Gastrocnemius medialis (tissue), 4 donors: Measurements from ENCODE around the gene RBMS3. TPM values are rescaled to one million over a fixed set of nuclear protein-coding genes. Genes with fewer than 3 reads are reported as not detected.

Source experiments
- ATAC-seq, 2 donors: fragments of 150-250 bp; one replicate each; pipeline ENCODE4 v1.9.1; 2016
- DNase-seq, 2 donors: peaks; one replicate each; pipeline ENCODE4 v3.0.0-alpha.2; 2019
- H3K27ac ChIP-seq, 4 donors: fragments of 200-600 bp; sonication (generic); 1 replicate in 1 of 4; 2 replicates in 3 of 4; pipeline ENCODE4 v1.5.1; 2016 to 2018; ENCODE audit warnings: mild to moderate bottlenecking in 2 of 4, moderate library complexity in 1 of 4
- H3K27me3 ChIP-seq, 3 donors: fragments of 200-600 bp; sonication (generic) in 2 of 3; 1 replicate in 1 of 3; 2 replicates in 2 of 3; pipeline versions ENCODE4 v1.5.1 to v1.6.0; 2016 to 2019; ENCODE audit warnings: mild to moderate bottlenecking in 1 of 3, moderate library complexity in 1 of 3
- H3K36me3 ChIP-seq, 2 donors: fragments of 200-600 bp; sonication (generic) in 1 of 2; one replicate each; pipeline ENCODE4 v1.5.1; 2017 to 2018
- H3K4me1 ChIP-seq, 2 donors: fragments of 200-600 bp; sonication (generic) in 1 of 2; one replicate each; pipeline ENCODE4 v1.5.1; 2016 to 2017; ENCODE audit warnings: mild to moderate bottlenecking in 2 of 2
- H3K4me3 ChIP-seq, 4 donors: fragments of 200-600 bp; sonication (generic) in 3 of 4; 1 replicate in 1 of 4; 2 replicates in 3 of 4; pipeline ENCODE4 v1.5.1; 2016 to 2019; ENCODE audit warnings: mild to moderate bottlenecking in 2 of 4
- H3K9me3 ChIP-seq, 3 donors: fragments of 200-600 bp; sonication (generic) in 2 of 3; 1 replicate in 1 of 3; 2 replicates in 2 of 3; pipeline ENCODE4 v1.5.1; 2016 to 2019
- POLR2A ChIP-seq, 2 donors: fragments of 450-650 bp; IDR thresholded peaks; one replicate each; pipeline ENCODE4 v1.6.1; 2017; ENCODE audit warnings: antibody characterized with exemption in 2 of 2, mild to moderate bottlenecking in 2 of 2, moderate library complexity in 2 of 2
- in situ Hi-C, 4 donors: fragments of 200-750 bp; cut with MboI; loops; one replicate each; pipeline versions ENCODE4 v1.15.0 to v1.8.0; 2017; ENCODE audit warnings: low sequenced_read_pairs in 4 of 4
- intact Hi-C: fragments of 100-400 bp; cut with DNase I; formaldehyde crosslinking; loops from one replicate; pipeline ENCODE4 v1.15.1; 2023; ENCODE audit warnings: low total_unique reads
- total RNA-seq, 4 donors: library from RNA; depleted of rRNA; stranded (reverse); fragments of >200 nt; gene quantifications; one replicate each; pipeline versions ENCODE4 v1.1.0 to v1.2.3, GENCODE V29; 2016
- TF ChIP-seq, protein P1 (sequence below), 5 experiments: fragments of 450-650 bp in 3 of 5; fragments of 200-600 bp in 2 of 5; sonication (generic) in 2 of 5; IDR thresholded peaks in 4 of 5; conservative IDR thresholded peaks in 1 of 5; 1 replicate in 4 of 5; 2 replicates in 1 of 5; pipeline ENCODE4 v1.5.1; 2016 to 2019; ENCODE audit warnings: antibody characterized with exemption in 5 of 5, mild to moderate bottlenecking in 3 of 5, moderate library complexity in 3 of 5

The RBMS3 gene
- total RNA-seq, 4 donors from 2014 or later = 16.1 to 38.8 (median 22.7) TPM

DNA sequence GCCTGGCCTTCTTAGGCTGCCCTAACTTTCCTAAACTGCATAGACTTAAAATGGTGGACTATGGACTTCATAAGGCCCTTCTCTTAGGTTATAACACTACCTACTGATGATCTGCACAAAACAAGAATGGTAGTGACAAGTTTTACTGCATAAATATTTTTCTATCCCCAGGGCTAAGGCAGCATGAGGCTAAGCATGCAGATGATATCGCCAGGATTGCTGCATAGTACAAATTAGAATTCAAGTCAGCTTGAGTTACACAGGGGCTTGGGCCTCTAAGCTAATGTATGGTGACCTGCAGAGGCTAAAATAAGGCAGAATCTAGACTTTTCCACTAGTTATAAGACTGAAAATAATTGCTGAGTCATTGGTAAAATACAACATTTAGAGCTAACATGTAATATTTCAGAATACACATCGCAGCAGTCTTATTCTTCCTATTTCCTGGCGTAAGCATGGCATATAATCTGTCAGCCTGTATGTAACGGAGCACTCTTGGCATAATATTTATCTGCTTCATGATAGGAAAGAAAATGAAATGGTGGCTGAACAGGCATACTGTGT, 15.3 kb upstream of the RBMS3 start:
- Histone ChIP-seq H3K9me3 (no peaks in the 10 kb centered on the region), H3K36me3 (no peaks in the 10 kb centered on the region), H3K4me1 (peaks cover 0 to 4% of the 10 kb centered on the region in 2 donors), H3K4me3 (no peak overlapping the region), H3K27me3 (no peaks in the 10 kb centered on the region), H3K27ac (no peak overlapping the region)
- no peak for ATAC-seq
- intact Hi-C loops (no loop called here), in situ Hi-C loops (no loop called here)
- TF ChIP-seq POLR2A (IDR thresholded peaks at IDR 0.05) = no peak
- TF ChIP-seq, protein P1, sequence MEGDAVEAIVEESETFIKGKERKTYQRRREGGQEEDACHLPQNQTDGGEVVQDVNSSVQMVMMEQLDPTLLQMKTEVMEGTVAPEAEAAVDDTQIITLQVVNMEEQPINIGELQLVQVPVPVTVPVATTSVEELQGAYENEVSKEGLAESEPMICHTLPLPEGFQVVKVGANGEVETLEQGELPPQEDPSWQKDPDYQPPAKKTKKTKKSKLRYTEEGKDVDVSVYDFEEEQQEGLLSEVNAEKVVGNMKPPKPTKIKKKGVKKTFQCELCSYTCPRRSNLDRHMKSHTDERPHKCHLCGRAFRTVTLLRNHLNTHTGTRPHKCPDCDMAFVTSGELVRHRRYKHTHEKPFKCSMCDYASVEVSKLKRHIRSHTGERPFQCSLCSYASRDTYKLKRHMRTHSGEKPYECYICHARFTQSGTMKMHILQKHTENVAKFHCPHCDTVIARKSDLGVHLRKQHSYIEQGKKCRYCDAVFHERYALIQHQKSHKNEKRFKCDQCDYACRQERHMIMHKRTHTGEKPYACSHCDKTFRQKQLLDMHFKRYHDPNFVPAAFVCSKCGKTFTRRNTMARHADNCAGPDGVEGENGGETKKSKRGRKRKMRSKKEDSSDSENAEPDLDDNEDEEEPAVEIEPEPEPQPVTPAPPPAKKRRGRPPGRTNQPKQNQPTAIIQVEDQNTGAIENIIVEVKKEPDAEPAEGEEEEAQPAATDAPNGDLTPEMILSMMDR (IDR thresholded peaks at IDR 0.05 in 4 of 5, conservative IDR thresholded peaks at IDR 0.05 in 1 of 5) = no peak
- DNase-seq = no peak

DNA sequence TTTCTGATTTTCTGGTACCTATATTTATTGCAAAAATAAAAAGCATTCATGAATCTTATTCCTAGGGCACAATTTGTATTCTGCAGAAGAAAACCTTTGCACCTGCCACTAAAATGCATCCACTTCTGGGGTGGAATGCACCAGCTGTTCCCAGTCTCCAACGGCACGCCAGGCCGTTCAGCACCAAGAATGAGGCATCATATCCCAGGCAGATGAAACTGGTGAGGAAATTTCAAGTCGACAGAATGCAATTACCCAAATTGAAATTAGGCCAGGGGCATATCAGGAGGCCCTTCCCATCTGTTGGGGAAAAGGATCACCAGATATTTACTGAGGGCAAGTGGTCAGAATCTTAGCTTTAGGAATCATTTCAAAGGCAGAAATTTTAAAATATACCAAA, 13.6 kb upstream of the RBMS3 start:
- TF ChIP-seq, protein P1 (IDR thresholded peaks at IDR 0.05 in 4 of 5, conservative IDR thresholded peaks at IDR 0.05 in 1 of 5) = no peak
- no peak for TF ChIP-seq POLR2A (IDR thresholded peaks at IDR 0.05)
- ATAC-seq (no peak), DNase-seq (no peak)
- Histone ChIP-seq H3K4me3 (no peak overlapping the region), H3K4me1 (peaks cover 0 to 4% of the 10 kb centered on the region in 2 donors), H3K36me3 (no peaks in the 10 kb centered on the region), H3K27ac (no peak overlapping the region), H3K27me3 (no peaks in the 10 kb centered on the region), H3K9me3 (no peaks in the 10 kb centered on the region)
- in situ Hi-C loops (no loop called here), intact Hi-C loops (no loop called here)

DNA sequence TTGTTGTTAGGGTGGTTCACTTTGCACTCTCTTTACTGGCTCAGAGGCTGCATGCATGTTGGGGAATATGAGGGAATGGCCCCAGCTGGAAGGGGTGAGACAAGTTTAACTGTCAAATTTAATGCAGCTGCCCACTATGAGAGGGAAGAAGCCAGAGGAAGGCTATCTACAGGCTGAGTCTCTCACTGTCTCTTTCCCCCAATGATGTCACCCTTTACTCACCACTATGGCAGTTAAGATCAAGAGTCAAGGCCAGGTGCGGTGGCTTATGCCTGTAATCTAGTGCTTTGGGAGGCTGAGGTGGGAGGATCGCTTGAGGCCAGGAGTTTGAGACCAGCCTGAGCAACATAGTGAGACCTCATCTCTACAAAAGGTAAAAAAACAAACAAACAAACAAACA, 12.2 kb upstream of the RBMS3 start:
- H3K4me3 ChIP-seq = no peak overlapping the region
- no peaks in the 10 kb centered on the region for H3K27me3 ChIP-seq
- H3K27ac ChIP-seq = no peak overlapping the region
- peaks cover 0 to 4% of the 10 kb centered on the region in 2 donors for H3K4me1 ChIP-seq
- DNase-seq (no peak), ATAC-seq (no peak)
- TF ChIP-seq, protein P1 (IDR thresholded peaks at IDR 0.05 in 4 of 5, conservative IDR thresholded peaks at IDR 0.05 in 1 of 5) = no peak
- TF ChIP-seq POLR2A (IDR thresholded peaks at IDR 0.05) = no peak
- in situ Hi-C loops (no loop called here), intact Hi-C loops (no loop called here)
- H3K9me3 ChIP-seq = no peaks in the 10 kb centered on the region
- H3K36me3 ChIP-seq = no peaks in the 10 kb centered on the region

DNA sequence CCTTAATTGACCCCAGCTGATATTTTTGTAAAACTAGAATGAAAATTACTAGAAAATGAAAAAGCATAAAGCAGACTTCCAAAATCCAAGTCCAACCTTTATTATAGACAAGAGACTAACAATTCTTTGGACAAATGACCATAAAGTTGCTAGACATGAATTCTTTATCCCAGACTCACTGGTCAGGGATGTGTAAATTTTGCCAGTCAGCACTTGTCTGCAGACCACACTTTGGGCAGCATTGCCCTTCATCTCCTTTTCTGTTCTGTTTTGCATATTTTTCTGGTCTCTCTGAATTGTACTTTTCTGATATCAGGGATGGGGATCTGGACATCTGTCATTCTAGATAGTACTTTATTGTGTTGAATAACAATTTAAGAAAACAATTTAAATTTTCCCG, 10.1 kb upstream of the RBMS3 start:
- DNase-seq = no peak
- Histone ChIP-seq H3K4me1 (peaks cover 7 to 9% of the 10 kb centered on the region in 2 donors), H3K4me3 (no peak overlapping the region), H3K36me3 (no peaks in the 10 kb centered on the region), H3K27me3 (no peaks in the 10 kb centered on the region), H3K9me3 (no peaks in the 10 kb centered on the region), H3K27ac (no peak overlapping the region)
- intact Hi-C loops (no loop called here), in situ Hi-C loops (no loop called here)
- ATAC-seq = no peak
- TF ChIP-seq POLR2A (IDR thresholded peaks at IDR 0.05) = no peak
- TF ChIP-seq, protein P1 (IDR thresholded peaks at IDR 0.05 in 4 of 5, conservative IDR thresholded peaks at IDR 0.05 in 1 of 5) = no peak

DNA sequence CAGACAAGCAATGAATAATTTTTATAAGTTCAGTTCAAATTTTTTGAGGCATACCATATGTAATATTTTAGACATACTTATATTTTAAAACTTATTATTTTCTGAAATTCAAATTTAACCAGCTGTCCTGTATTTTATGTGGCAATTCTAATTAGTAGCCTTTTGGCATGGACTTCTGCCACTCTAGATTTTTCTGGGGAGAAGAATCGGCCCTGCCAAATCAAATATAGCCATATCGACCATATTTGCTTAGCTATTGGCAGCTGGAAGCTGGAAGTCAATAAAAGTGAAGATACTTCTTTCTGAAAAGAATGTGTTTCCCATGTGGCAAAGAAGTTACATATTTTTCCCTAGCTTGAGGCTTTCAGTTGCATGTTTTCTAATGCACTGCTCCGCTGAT, 9.4 kb upstream of the RBMS3 start:
- Histone ChIP-seq H3K4me1 (peaks cover 7 to 9% of the 10 kb centered on the region in 2 donors), H3K4me3 (no peak overlapping the region), H3K9me3 (no peaks in the 10 kb centered on the region), H3K27ac (no peak overlapping the region), H3K36me3 (no peaks in the 10 kb centered on the region), H3K27me3 (no peaks in the 10 kb centered on the region)
- DNase-seq (no peak), ATAC-seq (no peak)
- intact Hi-C loops (no loop called here), in situ Hi-C loops (no loop called here)
- TF ChIP-seq, protein P1 (IDR thresholded peaks at IDR 0.05 in 4 of 5, conservative IDR thresholded peaks at IDR 0.05 in 1 of 5) = no peak
- no peak for TF ChIP-seq POLR2A (IDR thresholded peaks at IDR 0.05)
